Transverse colon (tissue), 3 donors: ENCODE measurements around the gene CABP4.

ENCODE experiments used
- EP300 ChIP-seq: sonication (generic); formaldehyde crosslinking; IDR thresholded peaks from one replicate; pipeline ENCODE4 v1.6.1; 2017; ENCODE audit warnings: antibody characterized with exemption, low read depth
- TF ChIP-seq, protein P1 (sequence below), 5 experiments: fragments of 200-600 bp in 3 of 5; fragments of 450-650 bp in 2 of 5; sonication (generic) in 3 of 5; IDR thresholded peaks; 1 replicate in 2 of 5; 2 replicates in 3 of 5; pipeline ENCODE4 v1.5.1; 2016 to 2017; ENCODE audit warnings: antibody characterized with exemption in 5 of 5, inconsistent platforms in 3 of 5, mild to moderate bottlenecking in 2 of 5, moderate library complexity in 1 of 5

- no peak for TF ChIP-seq EP300
- TF ChIP-seq, protein P1, sequence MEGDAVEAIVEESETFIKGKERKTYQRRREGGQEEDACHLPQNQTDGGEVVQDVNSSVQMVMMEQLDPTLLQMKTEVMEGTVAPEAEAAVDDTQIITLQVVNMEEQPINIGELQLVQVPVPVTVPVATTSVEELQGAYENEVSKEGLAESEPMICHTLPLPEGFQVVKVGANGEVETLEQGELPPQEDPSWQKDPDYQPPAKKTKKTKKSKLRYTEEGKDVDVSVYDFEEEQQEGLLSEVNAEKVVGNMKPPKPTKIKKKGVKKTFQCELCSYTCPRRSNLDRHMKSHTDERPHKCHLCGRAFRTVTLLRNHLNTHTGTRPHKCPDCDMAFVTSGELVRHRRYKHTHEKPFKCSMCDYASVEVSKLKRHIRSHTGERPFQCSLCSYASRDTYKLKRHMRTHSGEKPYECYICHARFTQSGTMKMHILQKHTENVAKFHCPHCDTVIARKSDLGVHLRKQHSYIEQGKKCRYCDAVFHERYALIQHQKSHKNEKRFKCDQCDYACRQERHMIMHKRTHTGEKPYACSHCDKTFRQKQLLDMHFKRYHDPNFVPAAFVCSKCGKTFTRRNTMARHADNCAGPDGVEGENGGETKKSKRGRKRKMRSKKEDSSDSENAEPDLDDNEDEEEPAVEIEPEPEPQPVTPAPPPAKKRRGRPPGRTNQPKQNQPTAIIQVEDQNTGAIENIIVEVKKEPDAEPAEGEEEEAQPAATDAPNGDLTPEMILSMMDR (IDR thresholded peaks at IDR 0.05): no peak
Observed at GRCh38 chr11:67407688-67408163, 47.4 kb upstream of the CABP4 start.
